NOMO-1 treated with dmso at 0.1 percent for 144 hours (cell line): Measurements from ENCODE around the gene TENM4.
"Not testable (repeated sequence)": the region's sequence is repeated elsewhere in the genome, so short reads cannot be mapped to it uniquely, and the experiment has no call there.

Experiments used
- DNase-seq: peaks from one replicate; lab custom pipeline; 2025; ENCODE audit not compliant: unreplicated experiment; lab: John Stamatoyannopoulos, UW

TENM4 gene

GRCh38 chr11:78630561-78631303 is 810.1 kb downstream of the TENM4 start:
- no peak for DNase-seq

GRCh38 chr11:78630155-78630554 is 810.7 kb downstream of the TENM4 start:
- DNase-seq, result no peak

- no peak for DNase-seq
Measured at GRCh38 chr11:78622666-78623065, 818.2 kb downstream of the TENM4 start.

- no peak for DNase-seq
Measured at GRCh38 chr11:78620159-78620558, 820.7 kb downstream of the TENM4 start.

GRCh38 chr11:78615724-78616123 is 825.1 kb downstream of the TENM4 start:
- no peak for DNase-seq

- no peak for DNase-seq
Measured at GRCh38 chr11:78613378-78613813, 827.4 kb downstream of the TENM4 start.

- no peak for DNase-seq
Measured at GRCh38 chr11:78612721-78613377, 828.0 kb downstream of the TENM4 start.

GRCh38 chr11:78609321-78609720 is 831.5 kb downstream of the TENM4 start:
- DNase-seq, result not testable (repeated sequence)

GRCh38 chr11:78607696-78608095 is 833.1 kb downstream of the TENM4 start:
- DNase-seq, result no peak

GRCh38 chr11:78606667-78607066 is 834.2 kb downstream of the TENM4 start:
- no peak for DNase-seq

- no peak for DNase-seq
Measured at GRCh38 chr11:78605296-78605695, 835.5 kb downstream of the TENM4 start.

GRCh38 chr11:78603792-78604191 is 837.0 kb downstream of the TENM4 start:
- DNase-seq, result no peak
